ENCODE measurements around the gene PEX3.
A peak's percentile ranks its signal among the peaks of the same experiment; 100 is the strongest.
"Not testable (repeated sequence)": the region's sequence is repeated elsewhere in the genome, so short reads cannot be mapped to it uniquely, and the experiment has no call there.

Gene PEX3

GRCh38 chr6:143507358-143508145 lies 56.9 kb downstream of the PEX3 start:
- DNase-seq, result peak; percentile 43

DNA sequence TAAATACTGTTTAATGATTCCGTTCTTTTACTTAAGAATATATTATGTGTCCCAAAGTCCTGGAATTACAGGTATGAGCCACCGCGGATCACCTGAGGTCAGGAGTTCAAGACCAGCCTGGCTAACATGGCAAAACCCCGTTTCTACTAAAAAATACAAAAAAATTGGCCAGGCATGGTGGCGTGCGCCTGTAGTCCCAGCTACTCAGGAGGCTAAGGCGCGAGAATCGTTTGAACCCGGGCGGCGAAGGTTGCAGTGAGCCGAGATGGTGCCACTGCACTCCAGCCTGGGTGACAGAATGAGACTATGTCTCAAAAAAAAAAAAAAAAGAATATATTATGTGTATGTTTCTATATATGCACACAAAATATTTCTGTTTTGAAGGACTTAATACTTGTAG lies 59.7 kb downstream of the PEX3 start:
- not testable (repeated sequence) for DNase-seq

- DNase-seq, result peak; percentile 92
Measured at GRCh38 chr6:143510991-143511891, 60.6 kb downstream of the PEX3 start, which contains the start of gene FUCA2. FUCA2 (minus strand) TSS chr6:143511720; CDS start chr6:143511634, 86 bp downstream.

GRCh38 chr6:143513410-143513809 lies 62.8 kb downstream of the PEX3 start:
- no peak for DNase-seq

GRCh38 chr6:143515061-143515760 lies 64.6 kb downstream of the PEX3 start:
- no peak for DNase-seq

- DNase-seq, result no peak
Measured at GRCh38 chr6:143515766-143516355, 65.3 kb downstream of the PEX3 start.

- no peak for DNase-seq
Measured at GRCh38 chr6:143516690-143517446, 66.3 kb downstream of the PEX3 start.

- no peak for DNase-seq
Measured at GRCh38 chr6:143517447-143517773, 66.8 kb downstream of the PEX3 start.

DNA sequence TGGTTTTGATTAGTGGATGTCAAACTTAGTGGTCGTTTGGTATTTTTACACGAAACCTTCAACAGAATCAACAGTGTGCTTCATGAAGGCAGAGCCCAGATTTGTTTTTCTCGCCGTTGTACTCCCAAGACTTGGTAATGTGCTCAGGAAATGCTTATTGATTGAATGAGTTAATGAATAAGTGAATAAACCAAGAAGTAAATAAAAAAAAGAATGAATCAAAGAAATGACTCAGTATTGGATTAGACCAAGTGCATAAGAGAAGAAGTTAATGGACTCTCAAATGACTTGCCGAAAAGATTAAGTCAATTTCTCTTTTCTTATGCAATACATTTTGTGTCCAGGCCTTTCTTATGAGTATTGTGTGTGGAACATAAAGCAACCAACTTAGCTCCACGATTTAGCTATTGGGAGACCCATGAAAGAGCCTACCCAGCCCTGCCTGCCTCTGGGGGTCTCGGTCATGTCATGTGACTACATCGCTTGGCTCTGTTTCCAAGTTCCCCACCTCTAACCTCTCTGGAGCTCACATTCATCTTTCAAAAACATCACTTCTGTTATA lies 71.5 kb downstream of the PEX3 start:
- DNase-seq, result no peak

DNA sequence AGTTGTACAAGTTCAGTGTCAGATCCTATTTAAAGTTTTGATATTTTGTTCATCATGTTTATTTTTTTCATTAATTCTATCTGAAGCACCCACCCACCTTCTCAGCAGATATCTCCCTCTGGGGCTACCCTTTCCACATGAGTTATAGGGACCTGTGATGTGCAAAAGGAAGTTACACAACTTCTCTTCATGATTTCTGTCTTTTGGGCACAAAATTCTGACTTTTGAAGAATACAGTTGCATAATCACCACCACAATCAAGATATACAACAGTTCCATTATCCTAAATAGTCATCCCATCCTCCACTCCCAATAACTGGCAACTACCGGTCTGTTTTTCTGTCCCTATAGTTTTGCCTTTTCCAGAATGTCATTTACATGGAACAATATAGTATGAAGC lies 74.8 kb downstream of the PEX3 start:
- no peak for DNase-seq

DNA sequence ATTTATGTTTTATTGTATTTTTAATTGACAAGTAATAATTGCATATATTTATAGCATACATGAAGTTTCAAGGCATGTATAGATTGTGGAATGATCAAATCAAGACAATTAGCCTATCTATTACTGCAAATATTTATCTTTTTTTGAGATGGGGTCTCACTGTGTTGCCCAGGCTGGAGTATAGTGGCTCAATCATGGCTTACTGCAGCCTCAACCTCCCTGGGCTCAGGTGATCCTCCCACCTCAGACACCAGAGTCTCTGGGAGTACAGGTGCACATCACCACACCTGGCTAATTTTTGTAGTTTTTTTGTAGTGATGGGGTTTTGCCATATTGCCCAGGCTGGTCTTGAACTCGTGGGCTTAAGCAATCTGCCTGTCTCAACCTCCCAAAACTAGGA lies 77.1 kb downstream of the PEX3 start:
- DNase-seq, result no peak

GRCh38 chr6:143528164-143528811 lies 77.7 kb downstream of the PEX3 start:
- no peak for DNase-seq

DNA sequence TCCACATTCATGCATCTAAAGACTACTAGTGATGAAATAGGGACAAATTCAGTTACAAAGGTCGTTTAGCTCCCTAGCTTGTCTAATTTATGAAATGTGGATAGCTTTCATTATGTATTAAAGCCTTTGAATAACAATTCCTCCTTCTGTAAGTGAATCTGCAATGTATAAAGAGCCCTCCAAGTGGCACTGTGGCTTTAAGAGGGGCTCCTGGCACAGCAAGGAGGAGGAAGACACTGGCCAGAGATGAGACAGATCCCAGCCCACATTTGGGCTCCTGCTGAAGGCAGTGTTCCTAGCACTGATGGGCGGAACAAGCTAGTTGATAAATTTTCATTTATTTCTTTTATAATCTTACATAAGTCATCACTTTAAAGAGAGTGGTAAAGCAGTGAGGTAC lies 78.5 kb downstream of the PEX3 start:
- DNase-seq, result no peak

GRCh38 chr6:143531720-143532499 lies 81.3 kb downstream of the PEX3 start:
- no peak for DNase-seq

DNA sequence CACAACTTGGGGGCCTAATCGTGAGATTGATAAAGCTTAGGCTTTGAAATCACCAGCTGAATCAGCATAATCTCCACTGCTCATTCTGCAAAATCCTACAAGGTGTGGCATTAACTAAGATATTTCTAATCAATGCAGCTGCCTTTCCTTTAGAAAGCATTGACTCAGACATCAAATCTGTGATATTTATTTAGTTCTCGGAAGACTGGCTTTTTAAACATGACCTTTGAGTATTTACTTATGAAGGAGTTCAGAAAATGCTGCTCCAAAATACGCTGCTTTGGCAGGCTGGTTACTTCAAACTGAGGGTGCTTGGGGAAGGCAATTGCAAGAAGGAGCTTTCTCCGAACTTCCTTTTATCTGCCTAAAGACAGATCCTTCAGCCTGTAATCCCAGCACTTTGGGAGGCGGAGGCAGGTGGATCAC lies 84.6 kb downstream of the PEX3 start:
- DNase-seq, result no peak

GRCh38 chr6:143536461-143536865 lies 85.9 kb downstream of the PEX3 start:
- DNase-seq, result peak; percentile 42

GRCh38 chr6:143536866-143537691 lies 86.5 kb downstream of the PEX3 start:
- DNase-seq, result peak; percentile 51

- no peak for DNase-seq
Measured at GRCh38 chr6:143538374-143538773, 87.8 kb downstream of the PEX3 start.

DNA sequence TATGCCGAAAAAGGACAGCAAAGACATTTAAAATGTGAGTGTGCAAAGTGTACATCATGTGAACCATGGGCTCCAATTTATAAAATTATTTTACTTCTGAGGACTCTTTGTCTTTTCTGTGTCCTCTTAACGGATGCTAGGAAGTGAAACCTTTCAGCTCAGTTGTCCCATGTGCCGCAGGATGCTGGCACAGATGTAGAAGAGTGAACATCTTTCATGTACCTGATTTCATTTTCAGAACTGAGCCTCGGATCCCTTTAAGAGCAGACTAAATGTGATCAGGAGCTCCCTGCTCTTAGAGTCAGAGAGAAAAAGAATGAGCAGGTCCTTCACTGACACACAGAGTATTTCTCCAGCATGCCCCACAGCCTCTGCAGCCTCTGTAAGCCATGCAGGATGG lies 88.5 kb downstream of the PEX3 start:
- no peak for DNase-seq

- no peak for DNase-seq
Measured at GRCh38 chr6:143539734-143540133, 89.1 kb downstream of the PEX3 start.
